Stimulated activated CD4-positive, alpha-beta T cell treated with anti-CD3 and anti-CD28 coated beads, Interleukin-12 subunit alpha, Interleukin-12 subunit beta, amount 100 ng/mL, for 24 hours (primary cell): ENCODE data around the gene BPIFB3.

ENCODE experiments used
- DNase-seq, 2 experiments: peaks; one replicate each; pipeline ENCODE4 v3.0.0-alpha.2; 2020; ENCODE audit warnings: low read depth in 2 of 2

BPIFB3 gene

GRCh38 chr20:33053291-33054106, at the start of gene BPIFB3:
Gene BPIFB3 (plus strand): TSS chr20:33053903. CDS start chr20:33055436, 1,533 bp downstream.
- DNase-seq = no peak

- DNase-seq = no peak
These were observed 49.5 kb upstream of the BPIFB3 start, which contains the start of gene SUN5 for GRCh38 chr20:33004141-33004751. Gene SUN5 (minus strand): TSS chr20:33004433. CDS start chr20:33004340, 93 bp downstream.

- DNase-seq = peak in 1 of 2 experiments; percentile 12
These were observed 48.6 kb upstream of the BPIFB3 start for GRCh38 chr20:33005132-33005566.

GRCh38 chr20:33005908-33006775, 47.6 kb upstream of the BPIFB3 start:
- no peak for DNase-seq

GRCh38 chr20:33006776-33007375, 46.8 kb upstream of the BPIFB3 start:
- no peak for DNase-seq

- no peak for DNase-seq
These were observed 46.0 kb upstream of the BPIFB3 start, which contains the start of gene BPIFB2 for GRCh38 chr20:33007376-33008335. Gene BPIFB2 (plus strand): TSS chr20:33007704. CDS start chr20:33008575, 871 bp downstream.

- DNase-seq = no peak
These were observed 45.1 kb upstream of the BPIFB3 start for GRCh38 chr20:33008336-33009213.

- DNase-seq = no peak
These were observed 44.2 kb upstream of the BPIFB3 start for GRCh38 chr20:33009214-33010132.

- no peak for DNase-seq
These were observed 43.6 kb upstream of the BPIFB3 start for GRCh38 chr20:33010133-33010504.

- DNase-seq = no peak
These were observed 42.8 kb upstream of the BPIFB3 start for GRCh38 chr20:33010674-33011449.

- no peak for DNase-seq
These were observed 41.1 kb upstream of the BPIFB3 start for GRCh38 chr20:33012327-33013189.

GRCh38 chr20:33013701-33014326, 39.9 kb upstream of the BPIFB3 start:
- no peak for DNase-seq

GRCh38 chr20:33014336-33015113, 39.2 kb upstream of the BPIFB3 start:
- DNase-seq = no peak

GRCh38 chr20:33015114-33015484, 38.6 kb upstream of the BPIFB3 start:
- DNase-seq = no peak
